KG1 (cell line): Measurements from ENCODE around the gene RAB9A.

Experiments
- DNase-seq: peaks from one replicate; lab custom pipeline; 2025; lab: John Stamatoyannopoulos, UW

The RAB9A gene

DNA sequence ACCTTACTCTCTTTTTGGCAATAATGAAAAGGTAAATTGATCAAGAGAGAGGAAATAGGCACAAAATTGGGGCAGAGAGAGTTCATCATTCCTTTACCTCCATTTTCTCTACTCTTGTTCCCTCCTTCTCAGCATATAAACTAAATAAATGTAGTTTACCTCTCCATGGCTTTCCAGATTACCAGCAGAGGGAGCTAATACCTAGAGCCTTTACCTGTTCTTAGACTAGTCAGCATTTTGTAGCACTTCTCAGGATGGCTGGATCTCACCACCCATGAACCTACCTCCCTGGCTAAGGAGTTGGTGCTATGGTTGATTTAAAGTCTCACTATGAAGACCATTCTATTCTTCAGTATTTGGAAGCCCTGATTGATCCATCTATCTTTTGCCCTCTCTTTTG, 61.3 kb downstream of the RAB9A start:
- DNase-seq, result peak; percentile 7

DNA sequence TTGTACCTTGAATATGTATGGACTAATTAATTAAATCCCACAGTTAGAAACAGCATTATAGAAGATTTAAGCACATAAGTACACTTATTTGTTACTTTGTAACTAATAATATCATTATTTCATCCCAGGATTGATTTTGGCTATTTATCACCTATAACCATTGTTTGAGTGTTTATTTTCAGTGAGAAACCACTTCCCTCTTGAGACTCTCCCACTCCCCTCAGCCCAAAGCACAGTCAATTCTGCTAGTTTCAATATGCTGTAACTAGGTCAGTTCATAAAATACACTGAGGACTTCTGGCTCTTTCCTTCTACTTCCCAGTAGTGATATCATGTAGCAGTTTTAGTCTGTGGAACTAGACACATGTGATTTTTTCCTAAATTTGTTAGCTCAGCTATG, 61.9 kb downstream of the RAB9A start:
- no peak for DNase-seq

DNA sequence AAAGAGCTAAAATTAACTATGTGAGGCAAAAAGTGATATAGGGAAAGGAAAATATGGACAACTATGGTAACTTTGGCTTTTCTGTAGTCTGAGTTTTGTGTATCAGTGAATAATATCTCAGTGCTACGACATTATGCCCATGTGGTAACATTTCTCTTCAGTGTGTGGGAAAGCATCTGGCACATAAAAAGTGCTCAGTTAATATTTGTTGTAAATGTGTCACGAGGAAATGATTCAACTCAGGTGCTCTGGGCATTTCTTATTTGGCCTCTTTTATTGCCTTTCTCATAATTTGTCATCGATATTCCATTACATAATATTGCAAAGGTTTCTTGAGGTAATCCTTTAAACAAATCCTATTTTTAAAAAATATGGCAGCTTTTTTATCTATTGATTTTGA, 63.2 kb downstream of the RAB9A start:
- no peak for DNase-seq

DNA sequence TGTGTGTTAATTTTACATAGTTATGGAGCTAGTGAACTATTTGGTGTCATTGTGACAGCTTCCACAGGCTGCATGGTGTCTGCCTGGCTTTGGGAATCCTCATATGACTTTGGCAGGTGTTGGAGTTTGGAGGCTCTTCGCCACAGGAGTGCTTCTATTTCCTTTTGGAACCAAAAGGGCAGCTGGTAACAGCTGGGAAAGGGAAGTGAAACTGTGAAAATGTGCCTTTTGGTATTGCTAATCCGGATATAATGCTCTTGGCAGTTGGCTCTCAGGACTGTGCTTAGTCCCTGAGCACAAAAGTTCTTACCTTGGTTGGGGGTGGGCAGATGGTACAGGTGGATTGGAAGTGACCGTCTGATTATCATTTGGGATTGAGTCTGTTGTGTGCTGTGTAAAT, 63.7 kb downstream of the RAB9A start:
- no peak for DNase-seq

DNA sequence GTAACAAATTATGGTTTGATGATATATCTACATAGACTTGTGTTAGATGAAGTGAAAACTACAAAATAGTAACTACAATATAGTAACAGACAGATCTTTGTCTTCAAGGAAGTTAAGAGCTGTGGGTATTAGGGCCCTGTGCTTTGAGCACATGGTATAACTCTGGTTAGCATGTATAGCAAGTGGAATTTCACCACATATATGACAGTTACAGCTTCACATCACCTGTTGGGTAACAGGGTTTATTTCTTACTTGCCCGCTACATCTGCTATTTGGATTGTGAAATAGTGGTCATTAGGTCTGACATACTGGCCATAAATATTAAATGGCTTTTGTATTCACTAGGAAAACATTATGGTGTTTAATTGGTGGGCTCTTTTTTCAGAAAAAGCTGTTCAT, 65.8 kb downstream of the RAB9A start:
- no peak for DNase-seq

DNA sequence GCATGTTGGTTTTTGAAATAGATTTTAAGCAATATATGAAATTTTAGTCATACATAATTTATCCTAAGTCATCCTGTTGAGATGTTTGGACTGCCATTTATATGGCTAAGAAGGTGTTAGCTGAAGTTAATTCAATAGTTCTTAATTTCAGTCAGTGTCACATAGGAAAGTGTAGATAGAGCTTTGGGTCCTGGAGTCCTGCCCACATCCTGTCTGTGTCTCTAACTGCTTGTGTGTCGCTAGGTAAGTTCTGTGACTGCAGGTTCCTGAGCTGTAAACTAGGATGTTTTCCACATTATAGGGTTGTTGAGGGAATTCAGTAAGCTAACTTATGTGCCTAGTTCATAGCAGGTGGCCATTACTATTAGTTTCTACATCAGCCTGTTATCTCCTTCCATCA, 66.3 kb downstream of the RAB9A start:
- DNase-seq, result no peak

DNA sequence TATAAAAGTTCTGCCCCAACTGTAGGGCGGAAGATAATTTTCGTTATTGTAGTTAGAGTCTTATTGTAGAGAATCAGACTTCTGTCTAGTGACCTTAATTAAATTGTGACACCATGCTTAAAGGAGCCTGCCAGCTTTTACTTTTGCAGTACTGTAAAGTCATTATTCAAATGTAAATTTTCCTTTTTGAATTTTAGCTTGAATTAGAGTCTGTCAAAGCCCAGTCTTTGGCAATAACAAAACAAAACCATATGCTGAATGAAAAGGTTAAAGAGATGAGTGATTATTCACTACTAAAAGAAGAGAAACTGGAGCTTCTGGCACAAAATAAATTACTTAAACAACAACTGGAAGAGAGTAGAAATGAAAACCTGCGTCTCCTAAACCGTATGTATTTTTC, 67.5 kb downstream of the RAB9A start:
- no peak for DNase-seq

DNA sequence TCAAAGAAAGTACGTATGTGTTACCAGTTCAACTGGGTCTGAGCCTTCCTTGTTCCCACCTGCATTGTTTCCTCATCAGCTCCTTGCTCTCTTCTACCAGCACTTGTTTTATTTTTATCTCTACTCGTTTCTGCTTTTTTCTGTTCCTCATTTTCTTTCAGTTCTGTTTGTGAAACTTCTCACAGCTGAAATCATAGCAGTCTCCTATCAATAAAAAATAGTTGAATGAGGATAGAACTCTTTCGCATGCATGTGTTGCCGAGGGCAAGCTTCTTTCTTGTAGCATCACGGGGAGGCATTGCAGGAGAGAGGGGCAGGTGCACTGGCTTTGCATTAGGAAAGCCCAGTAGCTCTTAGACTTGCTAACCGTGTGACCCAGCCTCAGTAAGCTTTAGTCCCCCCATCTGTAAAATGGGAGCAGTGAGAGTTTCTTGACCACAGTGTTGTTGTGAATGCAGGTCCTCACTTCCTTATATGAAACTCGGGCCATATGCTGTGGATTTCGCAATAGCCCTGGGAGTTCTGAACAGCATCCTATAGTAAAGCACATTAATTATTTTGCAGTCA, 70.3 kb downstream of the RAB9A start:
- DNase-seq, result no peak
